H9 (cell line): ENCODE results near the gene CHST8. TPM values are rescaled to one million over a fixed set of nuclear protein-coding genes. Genes with fewer than 3 reads are reported as not detected.

Source experiments
- DNase-seq: peaks from one replicate; pipeline ENCODE4 v3.0.0-alpha.2; 2017
- H2AFZ ChIP-seq: one replicate; pipeline ENCODE4 v1.6.1; 2013; ENCODE audit warnings: mild to moderate bottlenecking, low read length, control low read depth, moderate library complexity
- H2AK5ac ChIP-seq: 2 replicates; pipeline ENCODE4 v1.6.1; 2013; ENCODE audit warnings: low read length, control low read depth, mixed read lengths; ENCODE audit not compliant: insufficient read length
- H2BK120ac ChIP-seq: one replicate; pipeline ENCODE4 v1.6.1; 2013; ENCODE audit warnings: low read depth, mild to moderate bottlenecking, low read length, control low read depth, inconsistent platforms; ENCODE audit not compliant: poor library complexity, severe bottlenecking
- H2BK12ac ChIP-seq: 2 replicates; pipeline ENCODE4 v1.6.1; 2013; ENCODE audit warnings: low read length, control low read depth, mixed read lengths, low read depth; ENCODE audit not compliant: insufficient read length
- H2BK15ac ChIP-seq: 2 replicates; pipeline ENCODE4 v1.6.1; 2013; ENCODE audit warnings: low read depth, low read length, control low read depth
- H2BK20ac ChIP-seq: one replicate; pipeline ENCODE4 v1.6.1; 2013; ENCODE audit warnings: low read depth, mild to moderate bottlenecking, low read length, control low read depth, inconsistent platforms; ENCODE audit not compliant: poor library complexity, severe bottlenecking
- H2BK5ac ChIP-seq: 2 replicates; pipeline ENCODE4 v1.6.1; 2013; ENCODE audit warnings: low read length, control low read depth, mixed read lengths; ENCODE audit not compliant: insufficient read length
- H3K14ac ChIP-seq: 2 replicates; pipeline ENCODE4 v1.6.1; 2013; ENCODE audit warnings: low read length, control low read depth; ENCODE audit not compliant: insufficient read depth
- H3K18ac ChIP-seq: 2 replicates; pipeline ENCODE4 v1.6.1; 2013; ENCODE audit warnings: low read depth, mild to moderate bottlenecking, mixed read lengths, low read length, control low read depth; ENCODE audit not compliant: insufficient read length
- H3K23ac ChIP-seq: 2 replicates; pipeline ENCODE4 v1.6.1; 2013; ENCODE audit warnings: low read length, control low read depth, mixed read lengths, low read depth; ENCODE audit not compliant: insufficient read length
- H3K23me2 ChIP-seq: 2 replicates; pipeline ENCODE4 v1.6.1; 2013; ENCODE audit warnings: low read depth, mild to moderate bottlenecking, mixed read lengths, low read length, control low read depth; ENCODE audit not compliant: insufficient read length, poor library complexity, severe bottlenecking
- H3K27ac ChIP-seq: 2 replicates; pipeline ENCODE4 v1.5.1; 2013; ENCODE audit warnings: low read length, control low read depth, mixed read lengths, low read depth; ENCODE audit not compliant: insufficient read length
- H3K27me3 ChIP-seq: 2 replicates; pipeline ENCODE4 v1.6.1; 2013; ENCODE audit warnings: low read length, control low read depth, inconsistent platforms; ENCODE audit not compliant: insufficient read depth
- H3K4ac ChIP-seq: 2 replicates; pipeline ENCODE4 v1.6.1; 2013; ENCODE audit warnings: low read depth, mild to moderate bottlenecking, control low read depth, inconsistent platforms, low read length, moderate library complexity
- H3K4me1 ChIP-seq: 2 replicates; pipeline ENCODE4 v1.6.1; 2013; ENCODE audit warnings: low read length, control low read depth, inconsistent platforms; ENCODE audit not compliant: insufficient read depth
- H3K4me2 ChIP-seq: 2 replicates; pipeline ENCODE4 v1.6.1; 2013; ENCODE audit warnings: low read length, control low read depth, mixed read lengths; ENCODE audit not compliant: insufficient read length, insufficient read depth
- H3K56ac ChIP-seq: 2 replicates; pipeline ENCODE4 v1.6.1; 2013; ENCODE audit warnings: low read depth, mild to moderate bottlenecking, mixed read lengths, low read length, control low read depth; ENCODE audit not compliant: insufficient read length
- H3K79me1 ChIP-seq: 2 replicates; pipeline ENCODE4 v1.6.1; 2013; ENCODE audit warnings: low read depth, mild to moderate bottlenecking, moderate library complexity, low read length, control low read depth, inconsistent platforms; ENCODE audit not compliant: insufficient read depth, poor library complexity, severe bottlenecking
- H3K79me2 ChIP-seq: 2 replicates; pipeline ENCODE4 v1.6.1; 2013; ENCODE audit warnings: low read length, control low read depth, inconsistent platforms; ENCODE audit not compliant: insufficient read depth
- H3K9ac ChIP-seq: 2 replicates; pipeline ENCODE4 v1.6.1; 2013; ENCODE audit warnings: low read length, control low read depth, mixed read lengths; ENCODE audit not compliant: insufficient read length; ENCODE audit errors: extremely low read depth
- H3K9me3 ChIP-seq: one replicate; pipeline ENCODE4 v1.6.1; 2013; ENCODE audit warnings: low read depth, low read length, inconsistent platforms; ENCODE audit not compliant: control insufficient read depth
- H3T11ph ChIP-seq: one replicate; pipeline ENCODE4 v1.6.1; 2013; ENCODE audit warnings: mild to moderate bottlenecking, low read length, control low read depth, inconsistent platforms
- H4K20me1 ChIP-seq: one replicate; pipeline ENCODE4 v1.6.1; 2013; ENCODE audit not compliant: control insufficient read depth, insufficient read length, insufficient read depth
- H4K5ac ChIP-seq: 2 replicates; pipeline ENCODE4 v1.6.1; 2013; ENCODE audit warnings: low read depth, mild to moderate bottlenecking, mixed read lengths, low read length, control low read depth; ENCODE audit not compliant: insufficient read length
- H4K8ac ChIP-seq: replicated peaks from 2 replicates; pipeline ENCODE4 v1.6.1; 2013; ENCODE audit warnings: low read length, control low read depth, mixed read lengths, low read depth; ENCODE audit not compliant: insufficient read length
- H4K91ac ChIP-seq: 2 replicates; pipeline ENCODE4 v1.6.1; 2013; ENCODE audit warnings: low read depth, mild to moderate bottlenecking, moderate library complexity, mixed read lengths, low read length, control low read depth; ENCODE audit not compliant: insufficient read length
- H3K27ac Mint-ChIP-seq, 3 experiments: 2 replicates in 2 of 3; 3 replicates in 1 of 3; pipeline ENCODE4 v1.8.0; 2020 to 2021; ENCODE audit warnings: mixed read lengths in 3 of 3, mild to moderate bottlenecking in 1 of 3, moderate library complexity in 1 of 3
- H3K27me3 Mint-ChIP-seq: 2 replicates; pipeline ENCODE4 v1.8.0; 2021; ENCODE audit warnings: low read depth, mild to moderate bottlenecking, moderate library complexity, mixed read lengths
- H3K36me3 Mint-ChIP-seq, 3 experiments: 2 replicates in 2 of 3; 3 replicates in 1 of 3; pipeline ENCODE4 v1.8.0; 2020 to 2021; ENCODE audit warnings: low read depth in 3 of 3, mixed read lengths in 3 of 3; ENCODE audit not compliant: insufficient read depth in 1 of 3
- H3K4me1 Mint-ChIP-seq, 2 experiments: 2 replicates each; pipeline ENCODE4 v1.8.0; 2020; ENCODE audit warnings: mixed read lengths in 2 of 2
- H3K4me3 Mint-ChIP-seq, 2 experiments: 2 replicates in 1 of 2; 3 replicates in 1 of 2; pipeline ENCODE4 v1.8.0; 2020 to 2021; ENCODE audit warnings: mild to moderate bottlenecking in 2 of 2, mixed read lengths in 2 of 2, moderate library complexity in 1 of 2
- H3K9me3 Mint-ChIP-seq, 2 experiments: 2 replicates in 1 of 2; 3 replicates in 1 of 2; pipeline ENCODE4 v1.8.0; 2020; ENCODE audit warnings: mild to moderate bottlenecking in 2 of 2, mixed read lengths in 2 of 2, moderate library complexity in 1 of 2
- WGBS: extraction: QIAGEN DNeasy Blood & Tissue Kit; methylation state at CpG from one replicate; pipeline ENCODE4 v1.1.7; 2013; ENCODE audit warnings: missing lambda C conversion rate, low lambda C conversion rate, mixed read lengths; ENCODE audit not compliant: insufficient read length; ENCODE audit errors: extremely low coverage; 5-methylcytosine and 5-hydroxymethylcytosine counted together
- total RNA-seq: library from RNA; stranded (reverse); gene quantifications from 2 replicates; pipeline ENCODE4 v1.2.1, GENCODE V29; 2021
- TF ChIP-seq, protein P1 (sequence below): fragments of 200-600 bp; sonication (generic); conservative IDR thresholded peaks from 3 replicates; pipeline ENCODE4 v1.8.0; 2021; ENCODE audit warnings: antibody characterized with exemption, mild to moderate bottlenecking

The CHST8 gene
- total RNA-seq, 1 experiment from 2014 or later, result 5.1 TPM

DNA sequence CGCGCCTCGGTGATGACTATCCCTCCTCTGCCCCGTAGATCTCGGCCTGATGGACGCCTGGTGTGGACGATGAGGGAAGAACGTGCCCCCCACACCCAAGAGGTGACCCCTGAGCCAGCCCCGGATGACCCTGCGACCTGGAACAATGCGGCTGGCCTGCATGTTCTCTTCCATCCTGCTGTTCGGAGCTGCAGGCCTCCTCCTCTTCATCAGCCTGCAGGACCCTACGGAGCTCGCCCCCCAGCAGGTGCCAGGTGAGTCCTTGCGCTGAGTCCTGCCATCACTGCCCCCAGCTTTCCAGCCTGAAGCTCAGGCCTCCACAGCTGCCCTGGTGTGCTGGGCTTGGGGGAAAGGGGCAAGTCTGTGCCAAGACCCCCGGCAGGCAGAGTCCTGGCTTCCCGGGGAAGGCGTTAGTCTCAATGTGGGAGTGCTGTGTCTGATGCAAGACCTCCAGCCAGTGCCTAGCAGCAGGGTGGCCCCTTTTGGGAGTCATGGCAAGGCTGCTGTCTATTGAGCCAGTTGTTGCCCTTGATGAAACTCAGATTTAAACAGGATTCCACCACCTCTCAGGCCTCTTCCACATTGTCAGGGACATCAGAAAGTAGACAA, 67.5 kb downstream of the CHST8 start:
- H3K79me1 ChIP-seq, result no peaks in the 10 kb centered on the region
- Mint-ChIP-seq H3K36me3 (no peaks in the 10 kb centered on the region), H3K4me1 (peaks cover 4 to 11% of the 10 kb centered on the region in 2 experiments), H3K27me3 (peaks cover 18% of the 10 kb centered on the region), H3K27ac (peak overlapping the region in 2 of 3 experiments; percentile 14 to 87; a peak in 2 of 7 replicates), H3K4me3 (no peak overlapping the region), H3K9me3 (no peaks in the 10 kb centered on the region)
- no peak overlapping the region for H2AFZ ChIP-seq
- no peak overlapping the region for H3K56ac ChIP-seq
- DNase-seq, result no peak
- WGBS, result no CpG with 5 or more reads among the region's 18 CpGs
- no peak overlapping the region for H3K4me2 ChIP-seq
- no peak overlapping the region for H2AK5ac ChIP-seq
- no peak overlapping the region for H4K8ac ChIP-seq
- no peaks in the 10 kb centered on the region for H3K9me3 ChIP-seq
- H2BK12ac ChIP-seq, result no peak overlapping the region
- H3K14ac ChIP-seq, result no peak overlapping the region
- no peak overlapping the region for H3K18ac ChIP-seq
- no peaks in the 10 kb centered on the region for H3K79me2 ChIP-seq
- no peak overlapping the region for H2BK5ac ChIP-seq
- no peak overlapping the region for H3T11ph ChIP-seq
- TF ChIP-seq, protein P1, sequence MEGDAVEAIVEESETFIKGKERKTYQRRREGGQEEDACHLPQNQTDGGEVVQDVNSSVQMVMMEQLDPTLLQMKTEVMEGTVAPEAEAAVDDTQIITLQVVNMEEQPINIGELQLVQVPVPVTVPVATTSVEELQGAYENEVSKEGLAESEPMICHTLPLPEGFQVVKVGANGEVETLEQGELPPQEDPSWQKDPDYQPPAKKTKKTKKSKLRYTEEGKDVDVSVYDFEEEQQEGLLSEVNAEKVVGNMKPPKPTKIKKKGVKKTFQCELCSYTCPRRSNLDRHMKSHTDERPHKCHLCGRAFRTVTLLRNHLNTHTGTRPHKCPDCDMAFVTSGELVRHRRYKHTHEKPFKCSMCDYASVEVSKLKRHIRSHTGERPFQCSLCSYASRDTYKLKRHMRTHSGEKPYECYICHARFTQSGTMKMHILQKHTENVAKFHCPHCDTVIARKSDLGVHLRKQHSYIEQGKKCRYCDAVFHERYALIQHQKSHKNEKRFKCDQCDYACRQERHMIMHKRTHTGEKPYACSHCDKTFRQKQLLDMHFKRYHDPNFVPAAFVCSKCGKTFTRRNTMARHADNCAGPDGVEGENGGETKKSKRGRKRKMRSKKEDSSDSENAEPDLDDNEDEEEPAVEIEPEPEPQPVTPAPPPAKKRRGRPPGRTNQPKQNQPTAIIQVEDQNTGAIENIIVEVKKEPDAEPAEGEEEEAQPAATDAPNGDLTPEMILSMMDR, result no peak
- H3K27ac ChIP-seq, result no peak overlapping the region
- H3K23ac ChIP-seq, result no peak overlapping the region
- no peak overlapping the region for H4K91ac ChIP-seq
- H2BK20ac ChIP-seq, result no peak overlapping the region
- no peaks in the 10 kb centered on the region for H4K20me1 ChIP-seq
- H3K23me2 ChIP-seq, result no peaks in the 10 kb centered on the region
- no peak overlapping the region for H3K9ac ChIP-seq
- H3K27me3 ChIP-seq, result no peaks in the 10 kb centered on the region
- H4K5ac ChIP-seq, result no peak overlapping the region
- H2BK120ac ChIP-seq, result no peak overlapping the region
- no peaks in the 10 kb centered on the region; the same call in 1 of the 2 replicates for H3K4me1 ChIP-seq
- no peak overlapping the region for H2BK15ac ChIP-seq
- H3K4ac ChIP-seq, result no peak overlapping the region
